Measurements from ENCODE around the gene C10orf90.

DNA sequence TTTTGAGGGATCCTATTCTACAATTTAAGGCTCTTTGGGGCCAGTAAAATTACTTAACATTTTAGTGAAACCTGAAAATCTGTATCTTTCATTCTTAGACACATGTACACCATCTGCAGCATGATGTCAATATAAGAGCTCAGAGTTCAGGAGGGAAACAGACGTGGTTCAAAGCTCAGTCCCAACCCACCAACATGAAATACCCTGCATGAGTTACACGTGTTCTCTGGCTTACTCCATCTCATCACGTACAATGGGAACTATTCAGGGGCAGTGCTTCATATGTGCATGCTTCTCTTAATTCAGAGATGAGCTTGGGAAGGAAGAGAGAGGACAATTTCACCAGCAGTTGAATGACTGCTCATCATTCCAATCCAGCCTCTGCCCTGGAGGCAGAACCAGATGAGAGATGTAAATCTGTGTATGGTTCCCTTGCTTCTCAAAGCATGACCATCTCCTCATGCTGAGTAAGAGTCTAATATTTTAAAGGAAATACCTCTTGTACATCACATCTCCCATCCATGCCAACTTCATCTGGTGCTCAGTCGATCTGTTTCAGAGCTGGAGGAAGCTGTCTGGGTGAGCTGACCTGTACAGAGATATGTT, 253.2 kb downstream of the C10orf90 start:
- TF ChIP-seq, protein P1, sequence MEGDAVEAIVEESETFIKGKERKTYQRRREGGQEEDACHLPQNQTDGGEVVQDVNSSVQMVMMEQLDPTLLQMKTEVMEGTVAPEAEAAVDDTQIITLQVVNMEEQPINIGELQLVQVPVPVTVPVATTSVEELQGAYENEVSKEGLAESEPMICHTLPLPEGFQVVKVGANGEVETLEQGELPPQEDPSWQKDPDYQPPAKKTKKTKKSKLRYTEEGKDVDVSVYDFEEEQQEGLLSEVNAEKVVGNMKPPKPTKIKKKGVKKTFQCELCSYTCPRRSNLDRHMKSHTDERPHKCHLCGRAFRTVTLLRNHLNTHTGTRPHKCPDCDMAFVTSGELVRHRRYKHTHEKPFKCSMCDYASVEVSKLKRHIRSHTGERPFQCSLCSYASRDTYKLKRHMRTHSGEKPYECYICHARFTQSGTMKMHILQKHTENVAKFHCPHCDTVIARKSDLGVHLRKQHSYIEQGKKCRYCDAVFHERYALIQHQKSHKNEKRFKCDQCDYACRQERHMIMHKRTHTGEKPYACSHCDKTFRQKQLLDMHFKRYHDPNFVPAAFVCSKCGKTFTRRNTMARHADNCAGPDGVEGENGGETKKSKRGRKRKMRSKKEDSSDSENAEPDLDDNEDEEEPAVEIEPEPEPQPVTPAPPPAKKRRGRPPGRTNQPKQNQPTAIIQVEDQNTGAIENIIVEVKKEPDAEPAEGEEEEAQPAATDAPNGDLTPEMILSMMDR (conservative IDR thresholded peaks at IDR 0.05) = no peak
- no peak for TF ChIP-seq EZH2 (IDR thresholded peaks at IDR 0.05; ENCODE audit: low read depth)

Data from PC-9 (cell line).